ENCODE results near the gene EPHA8.

Gene EPHA8

GRCh38 chr1:22611530-22611947 is 48.2 kb downstream of the EPHA8 start:
- Histone ChIP-seq H3K4me3 (ENCODE audit: low read length in 2 of 2) (no peak overlapping the region), H3K9me3 (replicated peaks in 1 of 2; ENCODE audit: control insufficient read depth in 2 of 2, insufficient read depth in 1 of 2, low read depth in 1 of 2, low read length in 2 of 2) (no peaks in the 10 kb centered on the region), H2BK15ac (ENCODE audit: low read length) (no peak overlapping the region), H3K4ac (ENCODE audit: low read length) (no peak overlapping the region), H3K9ac (ENCODE audit: low read depth, low read length, poor library complexity) (no peak overlapping the region), H2AK5ac (ENCODE audit: low read depth, low read length) (no peak overlapping the region), H2BK120ac (ENCODE audit: low read depth, low read length) (no peak overlapping the region), H2BK5ac (ENCODE audit: low read length) (no peak overlapping the region), H3K14ac (ENCODE audit: low read length) (no peak overlapping the region), H3K36me3 (replicated peaks in 1 of 2; ENCODE audit: control insufficient read depth in 2 of 2, insufficient read depth in 2 of 2, low read length in 2 of 2) (no peaks in the 10 kb centered on the region), H4K91ac (ENCODE audit: low read depth, low read length, poor library complexity) (no peak overlapping the region), H3K4me2 (ENCODE audit: insufficient read depth, low read length, poor library complexity, severe bottlenecking) (no peak overlapping the region), H4K8ac (ENCODE audit: low read depth, low read length) (no peak overlapping the region), H2BK12ac (ENCODE audit: low read length) (no peak overlapping the region), H3K27ac (replicated peaks; ENCODE audit: low read length) (no peak overlapping the region), H3K4me1 (ENCODE audit: control insufficient read depth in 2 of 2, insufficient read depth in 1 of 2, low read depth in 1 of 2, low read length in 2 of 2) (no peaks in the 10 kb centered on the region), H3K27me3 (ENCODE audit: control insufficient read depth in 3 of 3, insufficient read depth in 3 of 3, low read depth in 1 of 3, low read length in 3 of 3) (peaks cover 0 to 60% (median 15%) of the 10 kb centered on the region in 3 experiments), H2AFZ (ENCODE audit: low read length) (no peak overlapping the region), H3K18ac (ENCODE audit: low read length) (no peak overlapping the region), H3K79me1 (ENCODE audit: low read depth, low read length) (no peaks in the 10 kb centered on the region), H3K23ac (ENCODE audit: low read depth, low read length, poor library complexity) (no peak overlapping the region)
- WGBS, 2 donors (ENCODE audit: extremely low coverage in 2 of 2, insufficient read length in 2 of 2, insufficient replicate concordance in 1 of 2), result no CpG with 5 or more reads among the region's 7 CpGs
- peak; percentile 80 for DNase-seq (ENCODE audit: low spot score)

GRCh38 chr1:22612671-22613571 is 49.6 kb downstream of the EPHA8 start:
- no peak overlapping the region for H2BK120ac ChIP-seq (ENCODE audit: low read depth, low read length)
- H3K4ac ChIP-seq (ENCODE audit: low read length), result no peak overlapping the region
- no peak overlapping the region for H3K4me2 ChIP-seq (ENCODE audit: insufficient read depth, low read length, poor library complexity, severe bottlenecking)
- DNase-seq (ENCODE audit: low spot score), result no peak
- no peak overlapping the region for H3K18ac ChIP-seq (ENCODE audit: low read length)
- H2BK15ac ChIP-seq (ENCODE audit: low read length), result no peak overlapping the region
- H3K14ac ChIP-seq (ENCODE audit: low read length), result no peak overlapping the region
- no peak overlapping the region for H4K8ac ChIP-seq (ENCODE audit: low read depth, low read length)
- no peaks in the 10 kb centered on the region for H3K9me3 ChIP-seq (replicated peaks in 1 of 2; ENCODE audit: control insufficient read depth in 2 of 2, insufficient read depth in 1 of 2, low read depth in 1 of 2, low read length in 2 of 2)
- H3K27me3 ChIP-seq (ENCODE audit: control insufficient read depth in 3 of 3, insufficient read depth in 3 of 3, low read depth in 1 of 3, low read length in 3 of 3), result peaks cover 0 to 63% (median 12%) of the 10 kb centered on the region in 3 experiments
- H3K79me1 ChIP-seq (ENCODE audit: low read depth, low read length), result no peaks in the 10 kb centered on the region
- H3K4me1 ChIP-seq (ENCODE audit: control insufficient read depth in 2 of 2, insufficient read depth in 1 of 2, low read depth in 1 of 2, low read length in 2 of 2), result no peaks in the 10 kb centered on the region
- H3K36me3 ChIP-seq (replicated peaks in 1 of 2; ENCODE audit: control insufficient read depth in 2 of 2, insufficient read depth in 2 of 2, low read length in 2 of 2), result no peaks in the 10 kb centered on the region
- no peak overlapping the region for H3K4me3 ChIP-seq (ENCODE audit: low read length in 2 of 2)
- H4K91ac ChIP-seq (ENCODE audit: low read depth, low read length, poor library complexity), result no peak overlapping the region
- H2AFZ ChIP-seq (ENCODE audit: low read length), result no peak overlapping the region
- no peak overlapping the region for H3K23ac ChIP-seq (ENCODE audit: low read depth, low read length, poor library complexity)
- H2BK5ac ChIP-seq (ENCODE audit: low read length), result no peak overlapping the region
- no peak overlapping the region for H3K27ac ChIP-seq (replicated peaks; ENCODE audit: low read length)
- no peak overlapping the region for H2AK5ac ChIP-seq (ENCODE audit: low read depth, low read length)
- WGBS, 2 donors (ENCODE audit: extremely low coverage in 2 of 2, insufficient read length in 2 of 2, insufficient replicate concordance in 1 of 2), result no CpG with 5 or more reads among the region's 12 CpGs
- H3K9ac ChIP-seq (ENCODE audit: low read depth, low read length, poor library complexity), result no peak overlapping the region
- H2BK12ac ChIP-seq (ENCODE audit: low read length), result no peak overlapping the region

- Histone ChIP-seq H2BK15ac (ENCODE audit: low read length) (no peak overlapping the region), H3K18ac (ENCODE audit: low read length) (no peak overlapping the region), H3K14ac (ENCODE audit: low read length) (no peak overlapping the region), H4K8ac (ENCODE audit: low read depth, low read length) (no peak overlapping the region), H2AK5ac (ENCODE audit: low read depth, low read length) (no peak overlapping the region), H3K79me1 (ENCODE audit: low read depth, low read length) (no peaks in the 10 kb centered on the region), H3K36me3 (replicated peaks in 1 of 2; ENCODE audit: control insufficient read depth in 2 of 2, insufficient read depth in 2 of 2, low read length in 2 of 2) (no peaks in the 10 kb centered on the region), H2BK5ac (ENCODE audit: low read length) (no peak overlapping the region), H3K27me3 (ENCODE audit: control insufficient read depth in 3 of 3, insufficient read depth in 3 of 3, low read depth in 1 of 3, low read length in 3 of 3) (peaks cover 0 to 63% (median 7%) of the 10 kb centered on the region in 3 experiments), H3K27ac (replicated peaks; ENCODE audit: low read length) (no peak overlapping the region), H2BK120ac (ENCODE audit: low read depth, low read length) (no peak overlapping the region), H2BK12ac (ENCODE audit: low read length) (no peak overlapping the region), H2AFZ (ENCODE audit: low read length) (no peak overlapping the region), H3K4me1 (ENCODE audit: control insufficient read depth in 2 of 2, insufficient read depth in 1 of 2, low read depth in 1 of 2, low read length in 2 of 2) (no peaks in the 10 kb centered on the region), H3K9me3 (replicated peaks in 1 of 2; ENCODE audit: control insufficient read depth in 2 of 2, insufficient read depth in 1 of 2, low read depth in 1 of 2, low read length in 2 of 2) (no peaks in the 10 kb centered on the region), H3K9ac (ENCODE audit: low read depth, low read length, poor library complexity) (no peak overlapping the region), H3K4me3 (ENCODE audit: low read length in 2 of 2) (no peak overlapping the region), H3K23ac (ENCODE audit: low read depth, low read length, poor library complexity) (no peak overlapping the region), H3K4ac (ENCODE audit: low read length) (no peak overlapping the region), H4K91ac (ENCODE audit: low read depth, low read length, poor library complexity) (no peak overlapping the region), H3K4me2 (ENCODE audit: insufficient read depth, low read length, poor library complexity, severe bottlenecking) (no peak overlapping the region)
- DNase-seq (ENCODE audit: low spot score), result no peak
- WGBS, 2 donors (ENCODE audit: extremely low coverage in 2 of 2, insufficient read length in 2 of 2, insufficient replicate concordance in 1 of 2), result no CpG with 5 or more reads among the region's 5 CpGs
Observed at GRCh38 chr1:22613572-22613918, 50.3 kb downstream of the EPHA8 start.

- Histone ChIP-seq H3K23ac (ENCODE audit: low read depth, low read length, poor library complexity) (no peak overlapping the region), H3K14ac (ENCODE audit: low read length) (no peak overlapping the region), H2BK15ac (ENCODE audit: low read length) (no peak overlapping the region), H3K79me1 (ENCODE audit: low read depth, low read length) (no peaks in the 10 kb centered on the region), H2AFZ (ENCODE audit: low read length) (no peak overlapping the region), H2BK5ac (ENCODE audit: low read length) (no peak overlapping the region), H3K9ac (ENCODE audit: low read depth, low read length, poor library complexity) (no peak overlapping the region), H3K4ac (ENCODE audit: low read length) (no peak overlapping the region), H3K4me1 (ENCODE audit: control insufficient read depth in 2 of 2, insufficient read depth in 1 of 2, low read depth in 1 of 2, low read length in 2 of 2) (no peaks in the 10 kb centered on the region), H4K8ac (ENCODE audit: low read depth, low read length) (no peak overlapping the region), H3K4me2 (ENCODE audit: insufficient read depth, low read length, poor library complexity, severe bottlenecking) (no peak overlapping the region), H2BK12ac (ENCODE audit: low read length) (no peak overlapping the region), H3K36me3 (replicated peaks in 1 of 2; ENCODE audit: control insufficient read depth in 2 of 2, insufficient read depth in 2 of 2, low read length in 2 of 2) (no peaks in the 10 kb centered on the region), H3K27me3 (ENCODE audit: control insufficient read depth in 3 of 3, insufficient read depth in 3 of 3, low read depth in 1 of 3, low read length in 3 of 3) (peaks cover 0 to 63% (median 7%) of the 10 kb centered on the region in 3 experiments), H2BK120ac (ENCODE audit: low read depth, low read length) (no peak overlapping the region), H3K9me3 (replicated peaks in 1 of 2; ENCODE audit: control insufficient read depth in 2 of 2, insufficient read depth in 1 of 2, low read depth in 1 of 2, low read length in 2 of 2) (no peaks in the 10 kb centered on the region), H2AK5ac (ENCODE audit: low read depth, low read length) (no peak overlapping the region), H3K4me3 (ENCODE audit: low read length in 2 of 2) (no peak overlapping the region), H3K27ac (replicated peaks; ENCODE audit: low read length) (no peak overlapping the region), H3K18ac (ENCODE audit: low read length) (no peak overlapping the region), H4K91ac (ENCODE audit: low read depth, low read length, poor library complexity) (no peak overlapping the region)
- no CpG with 5 or more reads among the region's 12 CpGs for WGBS, 2 donors (ENCODE audit: extremely low coverage in 2 of 2, insufficient read length in 2 of 2, insufficient replicate concordance in 1 of 2)
- DNase-seq (ENCODE audit: low spot score), result no peak
Observed at GRCh38 chr1:22613951-22614350, 50.7 kb downstream of the EPHA8 start.

All from neuronal stem cell (in vitro differentiated cells).